Skeletal muscle cell (primary cell): ENCODE results near the gene A4GALT.
A peak's percentile ranks its signal among the peaks of the same experiment; 100 is the strongest.

Source experiments
- DNase-seq: peaks from one replicate; pipeline ENCODE4 v3.0.0-alpha.2; 2010; ENCODE audit warnings: low read depth
- H3K4me3 ChIP-seq: 2 replicates; pipeline ENCODE4 v1.5.1; 2011; ENCODE audit warnings: low read depth, mild to moderate bottlenecking, control low read depth, low read length, moderate library complexity

The A4GALT gene

DNA sequence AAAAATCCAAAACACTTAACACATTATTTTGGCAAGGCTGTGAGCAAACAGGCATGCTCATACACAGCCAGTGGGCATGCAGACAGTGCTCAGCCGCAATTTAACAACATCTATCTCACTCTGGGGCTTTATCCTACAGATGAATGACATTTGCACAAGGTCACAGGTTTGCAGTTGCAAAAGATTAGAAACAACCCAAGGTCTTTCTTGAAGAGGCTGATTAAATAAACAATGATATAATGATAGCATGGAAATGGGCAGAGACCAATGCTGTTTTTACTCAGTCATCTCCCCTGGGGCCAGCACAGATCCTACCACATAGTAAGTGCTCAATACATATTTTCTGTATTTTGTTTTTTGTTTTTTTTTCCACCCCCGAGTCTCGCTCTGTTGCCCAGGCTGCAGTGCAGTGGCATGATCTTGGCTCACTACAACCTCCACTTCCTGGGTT lies 9.4 kb downstream of the A4GALT start:
- H3K4me3 ChIP-seq: no peak overlapping the region
- DNase-seq: no peak

DNA sequence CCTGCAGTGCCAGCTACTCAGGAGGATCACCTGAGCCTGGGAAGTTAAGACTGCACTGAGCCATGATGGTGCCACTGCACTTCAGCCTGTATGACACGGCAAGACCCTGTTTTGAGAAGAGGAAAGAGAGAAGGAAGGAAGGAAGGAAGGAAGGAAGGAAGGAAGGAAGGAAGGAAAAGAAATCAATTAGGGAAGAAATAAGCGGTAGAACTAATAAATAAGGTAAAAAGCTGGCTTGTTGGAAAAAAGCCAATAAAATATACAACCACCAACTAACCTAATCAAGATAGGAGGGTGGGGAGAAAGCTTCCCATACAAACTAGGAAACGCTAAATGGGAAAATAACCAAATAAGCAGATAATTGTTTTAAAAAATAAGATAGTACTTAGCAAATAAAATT lies 12.3 kb downstream of the A4GALT start:
- DNase-seq: no peak
- H3K4me3 ChIP-seq: no peak overlapping the region

DNA sequence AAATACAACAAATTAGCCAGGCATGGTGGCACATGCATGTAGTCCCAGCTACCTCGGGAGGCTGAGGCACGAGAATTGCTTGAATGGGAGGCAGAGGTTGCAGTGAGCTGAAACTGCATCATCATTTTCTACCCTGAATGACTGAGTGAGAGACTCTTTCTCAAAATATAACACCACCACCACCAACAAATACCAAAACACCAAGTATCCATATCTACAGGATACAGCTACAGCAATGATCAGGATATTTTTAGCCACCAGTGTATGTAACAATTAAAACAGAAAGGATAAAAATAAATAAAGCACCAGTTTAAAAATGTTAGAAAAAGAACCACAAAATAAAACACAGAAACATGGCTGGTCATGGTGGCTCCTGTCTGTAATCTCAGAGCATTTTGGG lies 13.2 kb downstream of the A4GALT start:
- DNase-seq: no peak
- H3K4me3 ChIP-seq: no peak overlapping the region

DNA sequence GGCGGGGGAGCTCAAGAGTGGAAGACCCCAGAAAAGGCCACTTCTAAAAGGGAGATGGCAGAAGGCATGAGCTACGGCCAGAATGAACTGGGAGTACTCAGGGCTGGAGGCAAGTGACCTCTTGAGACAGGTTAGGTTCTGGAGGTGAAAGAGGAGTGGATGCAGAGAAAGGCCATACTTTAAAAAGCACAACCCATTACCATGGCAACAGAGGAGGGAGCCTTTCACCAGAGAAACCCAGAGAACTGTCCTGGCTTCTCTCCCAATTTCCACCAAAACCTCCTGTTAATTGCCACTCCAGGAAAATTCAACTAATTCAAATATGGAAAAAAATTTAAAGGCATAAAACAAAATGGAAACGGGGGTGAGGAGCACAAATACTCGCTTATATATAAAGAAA lies 15.8 kb downstream of the A4GALT start:
- no peak overlapping the region for H3K4me3 ChIP-seq
- no peak for DNase-seq

DNA sequence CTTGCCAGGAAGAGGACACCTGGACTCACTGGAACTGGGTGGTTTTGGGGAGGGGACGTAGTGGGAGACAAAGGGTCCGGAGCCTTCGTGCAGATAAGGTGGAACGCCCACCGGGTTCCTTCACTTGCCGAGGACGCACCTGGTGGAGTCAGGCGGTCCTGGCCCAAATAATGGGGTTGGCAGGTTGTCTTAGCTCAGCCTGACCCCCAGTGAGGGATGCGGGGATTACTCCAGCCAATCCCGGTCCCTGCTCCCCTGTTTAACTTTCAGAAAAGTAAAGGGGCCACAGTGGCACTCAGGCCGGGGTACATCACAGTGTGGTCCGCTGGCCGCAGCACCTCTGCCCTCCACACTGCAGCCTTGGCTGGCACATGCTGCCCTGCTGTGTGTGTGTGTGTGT lies 18.0 kb downstream of the A4GALT start:
- H3K4me3 ChIP-seq: no peak overlapping the region
- DNase-seq: no peak

DNA sequence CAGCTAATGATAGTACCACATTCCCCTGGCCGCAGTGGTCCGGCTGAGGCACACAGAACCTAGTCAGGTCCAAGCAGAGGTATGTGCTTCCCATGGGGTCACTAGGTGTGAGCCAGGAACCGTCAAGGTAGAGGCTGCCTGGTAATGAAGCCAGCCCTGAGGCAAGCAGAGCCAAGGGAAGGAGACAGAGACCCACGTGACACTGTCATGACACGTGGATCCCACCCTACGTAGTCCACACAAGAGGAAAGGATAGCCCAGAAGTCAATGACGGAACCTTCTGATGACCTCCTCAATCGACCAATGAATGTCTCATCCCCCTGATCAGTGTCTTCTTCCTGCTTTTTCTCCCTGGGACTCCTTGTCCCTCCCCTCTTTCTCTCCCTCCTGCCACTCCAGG lies 19.0 kb downstream of the A4GALT start:
- no peak for DNase-seq
- no peak overlapping the region for H3K4me3 ChIP-seq

DNA sequence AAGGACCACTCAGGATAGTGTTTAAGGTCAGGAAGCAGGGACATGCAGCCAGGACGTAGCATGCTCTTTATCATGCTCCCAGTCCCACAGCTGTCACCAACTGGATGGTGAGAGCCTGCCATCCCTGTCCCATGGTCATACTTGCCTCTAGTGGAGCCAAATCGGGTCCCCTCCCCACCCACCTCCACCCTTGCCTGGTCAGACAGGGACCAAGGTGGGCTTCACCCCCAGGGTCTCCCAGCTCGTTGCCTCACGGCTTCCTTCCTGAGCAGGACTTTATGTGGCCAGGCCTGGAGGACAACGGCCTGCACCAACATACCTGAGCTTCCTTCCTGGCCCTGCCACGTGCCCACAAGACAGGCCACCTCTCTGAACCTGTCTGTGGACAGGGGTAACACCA lies 19.8 kb downstream of the A4GALT start:
- H3K4me3 ChIP-seq: no peak overlapping the region
- no peak for DNase-seq

DNA sequence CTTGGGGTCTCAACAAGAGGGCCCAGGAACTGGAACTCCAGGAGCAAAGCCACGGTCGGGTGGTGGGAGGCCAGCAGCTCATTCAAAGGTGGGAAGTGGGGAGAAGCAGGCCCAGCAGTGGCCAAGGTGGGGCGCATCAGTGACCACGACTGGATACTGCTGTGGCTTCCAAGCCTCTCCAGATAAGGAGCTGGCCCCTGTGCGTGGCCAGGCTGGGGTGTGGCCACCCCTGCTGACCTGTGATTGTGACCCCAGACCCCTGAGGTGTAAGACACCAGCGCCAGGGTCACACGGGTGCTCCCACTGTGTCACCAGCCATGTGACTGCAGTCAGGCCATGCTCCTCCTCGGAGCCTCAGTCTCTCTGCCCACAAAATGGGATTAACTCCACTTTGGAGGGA lies 20.3 kb downstream of the A4GALT start:
- DNase-seq: no peak
- no peak overlapping the region for H3K4me3 ChIP-seq

DNA sequence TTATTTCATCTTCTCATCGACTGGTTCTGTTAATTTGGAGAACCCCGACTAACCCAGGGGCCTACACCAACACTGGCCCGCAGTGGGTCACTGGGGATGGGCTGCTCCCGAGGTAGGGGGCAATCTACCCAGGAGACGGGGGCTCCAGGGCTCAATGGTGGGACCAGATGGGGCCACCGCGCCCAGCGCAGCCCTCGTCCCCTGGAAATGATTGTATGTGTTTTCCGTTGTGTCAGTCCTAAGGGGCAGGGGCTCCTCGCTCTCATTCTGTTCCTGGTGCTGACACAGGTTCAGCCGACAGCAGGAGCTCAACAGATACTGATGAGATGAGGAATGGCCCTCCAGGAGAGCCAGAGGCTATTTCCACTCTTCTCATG lies 20.7 kb downstream of the A4GALT start:
- no peak overlapping the region for H3K4me3 ChIP-seq
- DNase-seq: no peak

DNA sequence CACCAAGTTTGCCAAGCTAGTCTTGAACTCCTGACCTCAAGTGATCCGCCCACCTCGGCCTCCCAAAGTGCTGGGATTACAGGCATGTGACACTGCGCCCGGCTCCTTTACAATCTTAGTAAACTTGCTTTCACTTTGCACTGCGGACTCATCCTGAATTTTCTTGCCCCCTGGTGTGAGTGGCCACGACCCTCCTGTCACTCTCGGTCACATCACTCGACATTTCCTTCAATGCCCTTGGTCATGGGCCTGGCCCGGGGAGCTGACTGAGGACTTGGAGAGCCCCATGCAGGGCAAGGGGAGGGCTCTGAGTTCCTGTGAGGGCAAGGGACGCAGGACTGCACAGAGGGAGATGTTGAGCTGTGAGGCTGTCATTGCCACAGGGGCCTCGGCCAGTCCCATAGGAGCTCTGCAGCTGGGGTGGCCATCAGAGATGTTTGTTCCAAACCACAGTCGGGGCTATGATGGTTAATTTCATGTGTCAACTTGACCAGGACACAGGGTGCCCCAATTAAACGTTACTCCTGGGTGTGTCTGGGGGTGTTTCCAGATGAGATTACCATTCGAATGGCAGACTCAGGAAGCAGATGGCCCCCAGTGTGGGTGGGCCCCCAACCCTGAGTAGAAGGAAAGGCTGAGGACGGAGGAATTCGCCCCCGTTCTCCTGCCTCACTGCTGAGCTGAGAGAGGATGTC lies 21.2 kb downstream of the A4GALT start:
- H3K4me3 ChIP-seq: no peak overlapping the region
- DNase-seq: no peak

DNA sequence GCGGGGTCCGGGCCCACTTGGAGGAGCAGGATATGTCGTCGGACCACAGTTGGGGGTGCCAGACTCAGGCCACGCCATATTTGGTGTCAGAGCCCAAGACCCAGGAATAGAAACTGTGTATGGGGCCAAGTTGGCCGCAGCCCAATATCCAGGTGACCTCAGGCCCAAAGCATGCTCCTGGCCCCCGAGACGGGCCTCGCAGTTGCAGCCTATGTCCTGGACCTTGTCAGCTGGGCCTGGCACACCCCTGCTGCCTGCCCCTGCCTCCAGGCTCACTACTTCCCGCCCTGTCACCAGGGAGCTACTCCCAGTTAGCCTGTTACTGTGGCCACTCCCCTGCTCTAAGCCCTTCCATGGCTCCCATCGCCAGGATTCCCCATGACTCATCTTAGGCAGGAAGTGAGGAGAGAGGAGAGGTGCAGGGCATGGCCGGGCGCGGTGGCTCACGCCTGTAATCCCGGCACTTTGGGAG lies 23.1 kb downstream of the A4GALT start:
- H3K4me3 ChIP-seq: no peak overlapping the region
- peak; percentile 49 for DNase-seq

DNA sequence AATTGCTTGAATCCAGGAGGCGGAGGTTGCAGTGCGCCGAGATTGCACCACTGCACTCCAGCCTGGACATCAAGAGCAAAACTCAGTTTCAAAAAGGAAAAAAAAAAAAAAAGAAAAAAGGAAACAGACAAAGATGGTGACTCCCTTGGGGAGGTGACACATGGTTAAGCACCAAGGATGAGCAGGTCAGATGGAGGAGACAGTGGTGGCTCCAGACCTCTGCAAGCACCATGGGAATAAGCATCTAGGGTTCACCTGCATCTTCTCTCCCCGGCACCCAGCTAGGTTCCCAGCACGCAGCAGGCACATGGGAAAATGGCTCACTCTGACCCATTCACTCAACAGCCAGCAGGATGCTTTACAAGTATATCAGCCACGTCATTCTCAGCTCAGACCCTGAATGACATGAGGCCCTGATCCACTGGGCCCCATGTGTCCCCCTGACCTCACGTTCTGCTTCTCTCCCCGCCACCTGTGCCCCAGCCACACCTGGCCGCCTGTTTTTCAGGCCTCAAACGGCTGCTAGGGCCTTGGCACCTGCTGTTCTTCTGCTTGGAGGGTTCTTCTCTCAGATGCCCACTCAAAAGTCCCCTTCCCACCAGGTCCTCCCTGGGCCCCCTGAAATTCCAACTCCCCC lies 24.2 kb downstream of the A4GALT start:
- DNase-seq: no peak
- no peak overlapping the region for H3K4me3 ChIP-seq

DNA sequence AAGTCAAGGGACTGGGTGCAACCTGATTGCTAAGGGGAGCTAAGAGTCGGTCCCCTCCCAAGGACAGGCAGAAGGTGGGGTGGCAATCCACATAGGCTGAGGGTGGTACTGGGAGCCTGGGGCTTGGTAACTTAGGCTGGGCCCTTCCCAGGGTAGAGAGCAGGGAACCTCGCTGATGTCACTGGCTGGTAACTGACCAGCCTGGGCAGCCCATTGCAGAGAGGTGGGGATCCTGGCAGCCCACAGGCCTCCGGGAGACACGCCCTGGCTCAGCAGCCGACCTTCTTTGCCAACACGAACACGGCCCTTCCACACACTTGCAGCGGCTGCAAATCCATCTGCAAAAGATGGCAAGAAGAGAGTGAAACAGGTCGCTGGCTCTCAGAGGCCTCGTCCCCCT lies 25.4 kb downstream of the A4GALT start:
- H3K4me3 ChIP-seq: no peak overlapping the region

DNA sequence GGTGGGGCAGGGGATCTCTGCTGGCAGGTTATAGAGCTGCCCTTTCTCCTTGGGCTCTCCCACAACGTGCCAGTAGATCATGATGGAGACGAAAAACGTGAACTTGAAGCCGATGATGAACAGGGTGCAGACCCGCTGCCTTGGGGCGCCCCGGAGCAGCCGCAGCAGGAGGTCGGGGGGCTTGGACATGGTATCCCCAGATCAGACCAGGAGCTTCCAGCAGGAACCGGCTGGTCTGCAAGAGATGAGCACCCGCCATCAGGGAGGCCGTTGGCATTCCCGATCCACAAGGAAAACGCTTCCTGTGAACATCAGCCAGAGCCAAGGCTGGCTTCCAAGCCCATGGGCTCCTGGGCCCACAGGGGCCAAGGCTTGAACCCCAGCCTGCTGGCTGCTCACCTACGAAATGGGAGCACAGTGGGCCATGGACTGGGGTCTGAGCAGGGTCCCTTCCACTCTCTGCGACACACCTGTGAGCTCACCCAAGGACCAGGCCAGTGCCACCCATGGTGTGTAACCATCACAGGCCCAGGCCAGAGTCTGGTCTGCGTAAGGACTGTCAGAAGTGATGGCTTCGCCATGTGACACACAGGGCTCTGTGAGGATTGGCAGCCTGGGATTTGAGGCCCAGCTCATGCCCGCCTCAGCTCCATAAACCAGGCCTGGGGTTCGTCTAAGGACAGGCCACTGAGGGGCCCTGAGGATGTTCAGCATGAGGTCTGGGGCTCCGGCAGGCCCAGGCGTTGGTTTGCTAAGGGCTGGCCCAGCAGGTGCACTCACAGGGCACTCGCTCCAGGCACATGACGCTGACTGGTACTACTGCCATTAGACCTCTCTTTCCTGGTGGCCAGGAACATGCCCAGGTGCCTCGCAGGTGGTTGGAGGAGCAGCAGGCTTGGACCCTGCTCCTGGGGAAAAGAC lies 26.6 kb downstream of the A4GALT start:
- no peak for DNase-seq
- no peak overlapping the region for H3K4me3 ChIP-seq

More for the DNA sequence above, 25.4 kb downstream of the A4GALT start:
- DNase-seq: no peak

DNA sequence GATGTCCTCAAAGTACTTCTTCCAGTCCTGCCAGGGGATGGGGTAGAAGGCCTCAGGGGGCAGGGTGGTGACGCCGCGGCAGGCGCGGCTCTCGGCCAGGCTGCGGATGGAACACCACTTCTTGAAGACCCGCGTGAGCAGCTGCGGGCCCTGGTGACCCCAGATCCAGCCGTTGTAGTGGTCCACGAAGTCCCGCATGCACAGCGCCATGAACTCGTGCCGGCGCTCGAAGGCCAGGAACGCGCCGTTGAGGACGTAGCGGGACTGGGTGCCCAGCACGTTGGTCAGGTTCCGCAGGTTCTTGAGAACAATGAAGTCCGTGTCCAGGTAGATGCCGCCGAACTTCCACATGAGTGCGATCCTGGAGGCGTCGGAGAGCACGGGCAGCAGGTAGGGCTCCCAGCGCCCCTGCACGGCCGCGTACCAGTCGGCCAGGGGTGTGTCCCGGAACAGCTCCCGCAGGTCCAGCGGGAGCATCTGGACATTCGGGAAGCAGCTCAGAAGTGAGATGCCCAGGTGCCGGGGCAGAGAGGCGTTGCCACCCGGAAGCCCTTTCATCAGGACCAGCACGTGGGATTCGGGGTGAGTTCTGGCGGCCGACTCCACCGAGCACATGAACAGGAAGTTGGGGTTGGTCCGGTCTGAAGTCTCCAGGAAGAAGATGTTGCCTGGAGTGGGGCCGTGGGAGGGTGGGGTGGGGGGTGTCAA lies 27.5 kb downstream of the A4GALT start:
- no peak overlapping the region for H3K4me3 ChIP-seq
- DNase-seq: no peak

DNA sequence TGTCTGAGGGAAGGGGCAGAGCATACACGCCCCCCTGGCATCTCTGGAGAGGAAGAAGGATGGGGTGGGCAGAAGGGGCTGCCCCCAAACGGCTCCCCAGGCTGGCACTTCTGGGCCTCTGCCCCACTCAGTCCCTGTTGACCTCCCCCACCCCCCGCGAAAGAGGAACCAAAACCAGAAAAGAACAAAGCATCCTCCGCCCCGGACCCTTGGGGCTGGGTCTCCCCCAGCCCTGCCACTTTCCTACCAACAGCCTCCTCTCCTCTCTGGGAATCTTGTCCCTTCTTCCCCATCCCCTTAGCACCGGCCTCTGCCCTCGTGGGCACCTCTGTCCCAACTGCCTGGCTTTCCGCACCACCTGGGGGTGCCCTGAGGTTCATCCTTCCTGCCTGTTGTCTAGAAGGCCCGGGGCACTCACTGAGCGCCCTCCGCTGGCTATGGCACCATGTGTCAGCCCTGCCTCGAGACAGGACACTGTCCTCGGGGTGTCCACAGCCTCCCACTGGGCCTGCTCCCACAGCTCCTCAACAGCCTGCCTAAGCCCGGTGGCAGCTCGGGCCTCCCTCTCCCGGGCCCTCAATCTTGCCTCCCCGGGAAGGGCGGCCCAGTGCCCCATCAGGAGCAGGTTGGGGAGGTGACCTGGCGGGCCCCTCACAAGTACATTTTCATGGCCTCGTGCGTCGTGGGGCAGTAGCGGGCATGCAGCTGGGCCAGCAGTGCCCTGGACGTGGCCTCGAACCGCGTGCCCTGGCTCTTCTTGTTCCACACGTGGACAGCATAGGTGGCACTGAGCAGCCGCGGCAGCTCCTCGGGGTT lies 28.2 kb downstream of the A4GALT start:
- H3K4me3 ChIP-seq: no peak overlapping the region
- no peak for DNase-seq

DNA sequence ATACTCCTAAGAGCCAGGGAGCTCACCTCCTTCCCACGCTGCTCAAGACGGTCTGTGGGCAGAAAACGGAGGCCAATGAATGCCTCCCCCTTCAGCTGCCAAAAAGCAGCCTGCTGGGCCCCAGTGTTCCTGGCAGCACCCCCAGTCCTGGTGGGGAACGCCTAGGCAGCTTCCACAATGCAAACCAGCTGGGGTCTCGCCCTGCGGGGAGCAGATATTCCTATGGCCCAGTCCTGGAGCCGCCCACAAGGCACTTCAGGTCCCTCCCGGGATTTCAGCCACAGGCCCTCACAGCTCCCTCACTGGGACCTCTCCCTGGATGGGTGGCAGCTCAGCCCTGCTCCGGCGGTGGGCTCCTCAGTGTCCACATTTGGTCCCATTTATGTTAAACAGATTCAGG lies 29.2 kb downstream of the A4GALT start:
- no peak for DNase-seq
- no peak overlapping the region for H3K4me3 ChIP-seq

DNA sequence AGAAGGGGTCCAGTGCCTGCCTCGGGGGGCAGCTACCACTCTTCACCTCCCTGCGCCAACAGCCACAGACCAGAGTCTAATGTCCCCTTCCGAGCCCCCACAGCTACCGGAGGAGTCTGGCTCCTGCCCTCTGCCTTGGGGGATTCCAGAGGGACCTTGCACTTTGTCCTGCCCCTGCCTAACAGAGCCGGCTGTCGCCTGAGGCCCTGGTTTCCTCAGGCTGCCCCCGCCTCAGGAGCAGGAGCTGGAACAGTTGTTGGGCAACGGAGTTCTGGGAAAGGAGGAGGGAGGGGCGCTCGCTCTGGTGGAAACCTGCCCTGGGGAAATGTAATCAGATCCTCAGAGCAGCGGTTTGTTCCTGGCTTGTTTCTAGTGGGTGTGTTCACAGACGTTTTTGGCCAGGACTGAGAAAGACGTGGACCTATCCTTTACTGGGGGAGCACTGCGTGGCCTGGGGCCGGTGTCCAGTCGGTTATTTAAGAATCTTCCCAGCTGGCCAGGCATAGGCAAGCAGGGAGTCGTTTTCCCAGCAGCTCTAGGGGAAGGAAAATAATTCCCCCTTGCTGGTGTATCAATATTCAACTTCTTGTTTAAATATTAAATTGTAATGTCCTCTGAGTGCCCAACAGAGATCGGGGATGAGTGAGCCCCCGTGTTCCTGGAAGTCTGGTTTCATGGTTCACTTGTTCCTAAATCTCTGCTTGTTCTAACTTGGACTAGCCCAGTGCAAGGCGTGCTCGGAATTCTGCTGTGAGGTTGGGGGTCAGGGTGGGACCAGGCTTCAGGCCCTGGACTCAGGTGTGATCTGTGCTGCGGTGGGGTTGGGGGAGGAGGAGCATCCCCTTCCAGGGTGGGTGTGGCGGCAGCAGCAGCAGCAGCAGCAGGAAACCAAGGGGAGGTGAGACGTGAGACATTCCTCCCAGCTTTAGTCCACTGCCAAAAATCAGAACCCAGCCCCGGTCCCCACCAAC lies 32.1 kb downstream of the A4GALT start:
- H3K4me3 ChIP-seq: no peak overlapping the region
- DNase-seq: peak; percentile 95
